ENCODE measurements around the gene PIGN. TPM values are rescaled to one million over a fixed set of nuclear protein-coding genes. Genes with fewer than 3 reads are reported as not detected.

PIGN gene
- total RNA-seq, 4 donors from 2014 or later, result 10.6 to 16.9 (median 12.4) TPM

DNA sequence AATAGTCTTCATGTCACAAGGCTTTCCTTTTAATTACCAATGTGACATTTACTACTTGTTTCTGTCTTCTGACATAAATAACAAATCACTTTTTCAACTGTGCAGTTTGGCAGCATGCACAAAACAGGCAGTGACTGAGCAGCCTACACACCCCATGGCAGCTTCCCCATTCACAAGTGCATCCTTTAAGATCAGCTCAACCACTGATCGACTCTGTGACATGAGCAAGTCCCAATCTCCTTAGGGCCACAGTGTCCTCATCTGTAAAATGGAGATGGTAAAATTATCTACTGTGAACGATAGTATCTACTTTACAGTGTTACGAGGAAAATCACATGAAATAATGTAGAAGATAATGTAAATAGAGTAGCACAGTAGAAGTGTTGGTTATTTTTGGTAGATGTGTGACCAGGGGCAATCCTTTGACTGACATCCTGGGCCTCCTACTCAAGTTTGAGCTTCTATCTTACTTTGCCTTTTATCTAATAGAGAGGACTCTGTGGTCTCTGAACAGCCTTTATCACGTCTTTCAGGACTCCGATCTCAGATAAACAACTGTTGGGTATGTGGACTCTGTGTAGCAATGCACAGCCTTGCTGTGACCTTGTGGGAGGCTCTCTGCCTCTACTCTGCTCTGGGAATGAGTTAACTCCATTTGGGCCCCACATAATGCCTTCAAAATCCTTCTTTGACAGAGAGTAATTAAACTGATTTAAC lies 120.6 kb downstream of the PIGN start:
- intact Hi-C loops (cut with DNase I), result no loop called here
- TF ChIP-seq EP300 (IDR thresholded peaks at IDR 0.05) (no peak), POLR2A (IDR thresholded peaks at IDR 0.05; ENCODE audit: low read depth) (no peak), POLR2AphosphoS5 (IDR thresholded peaks at IDR 0.05) (no peak)
- TF ChIP-seq, protein P1, sequence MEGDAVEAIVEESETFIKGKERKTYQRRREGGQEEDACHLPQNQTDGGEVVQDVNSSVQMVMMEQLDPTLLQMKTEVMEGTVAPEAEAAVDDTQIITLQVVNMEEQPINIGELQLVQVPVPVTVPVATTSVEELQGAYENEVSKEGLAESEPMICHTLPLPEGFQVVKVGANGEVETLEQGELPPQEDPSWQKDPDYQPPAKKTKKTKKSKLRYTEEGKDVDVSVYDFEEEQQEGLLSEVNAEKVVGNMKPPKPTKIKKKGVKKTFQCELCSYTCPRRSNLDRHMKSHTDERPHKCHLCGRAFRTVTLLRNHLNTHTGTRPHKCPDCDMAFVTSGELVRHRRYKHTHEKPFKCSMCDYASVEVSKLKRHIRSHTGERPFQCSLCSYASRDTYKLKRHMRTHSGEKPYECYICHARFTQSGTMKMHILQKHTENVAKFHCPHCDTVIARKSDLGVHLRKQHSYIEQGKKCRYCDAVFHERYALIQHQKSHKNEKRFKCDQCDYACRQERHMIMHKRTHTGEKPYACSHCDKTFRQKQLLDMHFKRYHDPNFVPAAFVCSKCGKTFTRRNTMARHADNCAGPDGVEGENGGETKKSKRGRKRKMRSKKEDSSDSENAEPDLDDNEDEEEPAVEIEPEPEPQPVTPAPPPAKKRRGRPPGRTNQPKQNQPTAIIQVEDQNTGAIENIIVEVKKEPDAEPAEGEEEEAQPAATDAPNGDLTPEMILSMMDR (IDR thresholded peaks at IDR 0.05), result no peak
- H3K27ac ChIP-seq (replicated peaks in 1 of 4), result no peak overlapping the region
- no peaks in the 10 kb centered on the region for H3K4me1 ChIP-seq
- no peaks in the 10 kb centered on the region for H3K27me3 ChIP-seq
- no peak for DNase-seq (ENCODE audit: extremely low spot score)
- H3K36me3 ChIP-seq, result peaks cover 0 to 6% (median 5%) of the 10 kb centered on the region in 4 donors
- H3K4me3 ChIP-seq, result no peak overlapping the region
- H3K9me3 ChIP-seq, result no peaks in the 10 kb centered on the region
- WGBS, result 98% methylated on average over 5 of the region's 5 CpGs

DNA sequence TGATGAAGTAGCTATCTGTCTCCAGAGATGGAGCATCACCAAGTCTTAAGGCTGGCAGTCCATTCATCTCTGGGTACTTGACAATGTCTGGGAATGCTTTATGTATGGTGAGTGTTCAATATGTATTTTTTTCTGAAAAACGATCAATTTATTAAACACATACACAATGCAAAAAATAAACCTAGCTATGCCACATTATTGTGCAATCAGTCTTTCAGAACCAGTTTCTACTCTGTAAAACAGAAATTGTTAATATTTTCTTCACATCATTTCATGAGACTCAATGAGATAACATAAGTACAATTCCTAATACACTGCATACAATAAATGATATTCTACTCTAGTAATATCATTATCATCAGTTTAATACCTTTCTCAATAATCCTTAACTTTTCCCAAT lies 122.5 kb downstream of the PIGN start:
- Histone ChIP-seq H3K9me3 (no peaks in the 10 kb centered on the region), H3K4me1 (no peaks in the 10 kb centered on the region), H3K27ac (replicated peaks in 1 of 4) (no peak overlapping the region), H3K4me3 (no peak overlapping the region), H3K36me3 (peaks cover 0 to 6% (median 5%) of the 10 kb centered on the region in 4 donors), H3K27me3 (no peaks in the 10 kb centered on the region)
- intact Hi-C loops (cut with DNase I), result no loop called here
- WGBS, result 5% methylated on average over 1 of the region's 1 CpG
- DNase-seq (ENCODE audit: extremely low spot score), result no peak
- TF ChIP-seq, protein P1 (IDR thresholded peaks at IDR 0.05), result no peak
- TF ChIP-seq POLR2AphosphoS5 (IDR thresholded peaks at IDR 0.05), result no peak
- no peak for TF ChIP-seq EP300 (IDR thresholded peaks at IDR 0.05)

DNA sequence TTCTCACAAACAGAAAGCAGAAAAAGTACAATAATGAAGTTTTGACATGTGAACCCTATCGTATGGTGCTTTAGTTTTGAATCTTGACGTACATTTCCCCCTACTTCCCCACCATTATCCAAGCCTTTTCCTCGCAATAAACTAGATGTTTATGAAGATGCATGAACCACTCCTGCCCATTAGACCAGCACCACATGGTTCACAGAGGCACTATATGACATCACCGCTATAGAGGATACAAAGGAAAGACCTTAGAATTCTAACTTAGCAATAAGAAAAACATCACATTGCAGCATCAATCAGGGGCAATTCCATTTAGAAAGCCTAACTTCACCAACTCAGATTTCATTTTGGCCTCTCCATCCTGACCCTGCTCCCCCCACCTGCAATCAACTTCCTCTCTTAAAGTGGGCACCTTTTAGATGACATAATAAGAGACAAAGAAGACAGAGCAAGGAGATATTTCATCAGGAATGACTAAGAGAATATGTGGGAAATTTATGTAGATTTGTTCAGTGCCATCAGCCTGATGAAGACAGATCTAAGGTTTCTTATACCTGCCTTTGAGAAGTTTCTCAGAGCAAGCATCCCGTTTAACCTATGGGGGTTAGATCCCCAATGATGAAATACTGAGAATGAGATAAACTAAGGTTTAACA lies 124.9 kb downstream of the PIGN start:
- no peak for DNase-seq (ENCODE audit: extremely low spot score)
- intact Hi-C loops (cut with DNase I), result no loop called here
- Histone ChIP-seq H3K9me3 (no peaks in the 10 kb centered on the region), H3K4me1 (no peaks in the 10 kb centered on the region), H3K36me3 (peaks cover 0 to 10% (median 2%) of the 10 kb centered on the region in 4 donors), H3K27me3 (no peaks in the 10 kb centered on the region), H3K27ac (replicated peaks in 1 of 4) (no peak overlapping the region), H3K4me3 (no peak overlapping the region)
- WGBS, result 76% methylated on average over 5 of the region's 5 CpGs
- TF ChIP-seq EP300 (IDR thresholded peaks at IDR 0.05), result no peak

DNA sequence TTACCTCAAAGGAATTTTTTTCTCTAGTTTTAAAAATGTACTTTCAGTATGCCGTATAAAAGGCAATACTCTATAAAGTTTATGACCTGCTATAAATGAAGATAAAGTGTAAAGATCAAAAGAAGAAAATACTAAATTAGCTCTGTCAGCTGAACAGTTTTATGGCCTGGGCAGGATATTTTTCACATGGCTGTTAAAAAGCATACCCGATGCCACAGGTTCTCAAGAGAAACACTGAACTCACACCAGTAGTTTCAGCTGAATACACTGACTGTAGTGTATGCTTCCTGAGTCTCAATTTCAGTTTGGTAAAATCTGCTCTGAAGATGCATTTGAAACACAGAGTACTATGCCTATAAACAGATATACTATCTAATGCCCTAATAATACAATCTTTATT lies 126.0 kb downstream of the PIGN start:
- Histone ChIP-seq H3K4me1 (no peaks in the 10 kb centered on the region), H3K9me3 (no peaks in the 10 kb centered on the region), H3K27ac (replicated peaks in 1 of 4) (no peak overlapping the region), H3K4me3 (no peak overlapping the region), H3K27me3 (no peaks in the 10 kb centered on the region), H3K36me3 (peaks cover 0 to 10% (median 2%) of the 10 kb centered on the region in 4 donors)
- WGBS, result 85% methylated on average over 2 of the region's 2 CpGs
- no peak for DNase-seq (ENCODE audit: extremely low spot score)
- TF ChIP-seq EP300 (IDR thresholded peaks at IDR 0.05), result no peak
- no peak for TF ChIP-seq POLR2AphosphoS5 (IDR thresholded peaks at IDR 0.05)
- TF ChIP-seq POLR2A (IDR thresholded peaks at IDR 0.05; ENCODE audit: low read depth), result no peak
- TF ChIP-seq, protein P1 (IDR thresholded peaks at IDR 0.05), result no peak
- intact Hi-C loops (cut with DNase I), result no loop called here

DNA sequence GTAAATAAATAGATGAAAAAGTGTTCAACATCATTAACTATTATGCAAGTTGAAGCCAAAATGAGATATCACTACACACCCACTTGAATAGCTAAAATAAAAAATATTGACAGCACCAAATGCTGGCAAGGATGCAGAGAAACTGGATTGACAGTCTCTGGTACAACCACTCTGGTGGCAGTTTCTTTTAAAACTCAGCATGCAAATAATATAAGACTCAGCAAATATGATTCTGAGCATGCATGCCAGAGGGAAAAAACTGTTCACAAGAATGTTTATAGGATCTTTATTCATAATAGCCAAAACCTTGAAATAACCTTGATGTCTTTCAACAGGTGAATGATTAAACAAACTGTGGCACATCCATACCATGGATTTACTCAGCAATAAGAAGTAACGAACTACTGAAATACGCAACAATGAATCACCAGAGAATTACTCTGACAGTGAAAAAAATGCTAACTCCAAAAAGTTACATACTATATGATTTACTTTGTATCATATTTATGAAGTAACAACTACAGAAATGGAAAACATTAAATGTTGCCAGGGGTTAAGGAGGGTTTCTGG lies 131.8 kb downstream of the PIGN start:
- Histone ChIP-seq H3K9me3 (no peaks in the 10 kb centered on the region), H3K27ac (replicated peaks in 1 of 4) (no peak overlapping the region), H3K27me3 (no peaks in the 10 kb centered on the region), H3K36me3 (peaks cover 0 to 14% (median 0%) of the 10 kb centered on the region in 4 donors), H3K4me1 (no peaks in the 10 kb centered on the region), H3K4me3 (no peak overlapping the region)
- intact Hi-C loops (cut with DNase I), result no loop called here
- DNase-seq (ENCODE audit: extremely low spot score), result no peak
- no peak for TF ChIP-seq EP300 (IDR thresholded peaks at IDR 0.05)
- TF ChIP-seq POLR2A (IDR thresholded peaks at IDR 0.05; ENCODE audit: low read depth), result no peak
- TF ChIP-seq, protein P1 (IDR thresholded peaks at IDR 0.05), result no peak
- no peak for TF ChIP-seq POLR2AphosphoS5 (IDR thresholded peaks at IDR 0.05)
- 92% methylated on average over 2 of the region's 2 CpGs for WGBS

Data from esophagus muscularis mucosa (tissue), 4 donors.